Measurements from ENCODE around the gene TRIM63. TPM values are rescaled to one million over a fixed set of nuclear protein-coding genes. Genes with fewer than 3 reads are reported as not detected.

TRIM63 gene
- total and polyA plus RNA-seq, 2 of the 8 experiments (the other 6 are each of a cell fraction or from before 2014, with no cell fraction given): not detected

DNA sequence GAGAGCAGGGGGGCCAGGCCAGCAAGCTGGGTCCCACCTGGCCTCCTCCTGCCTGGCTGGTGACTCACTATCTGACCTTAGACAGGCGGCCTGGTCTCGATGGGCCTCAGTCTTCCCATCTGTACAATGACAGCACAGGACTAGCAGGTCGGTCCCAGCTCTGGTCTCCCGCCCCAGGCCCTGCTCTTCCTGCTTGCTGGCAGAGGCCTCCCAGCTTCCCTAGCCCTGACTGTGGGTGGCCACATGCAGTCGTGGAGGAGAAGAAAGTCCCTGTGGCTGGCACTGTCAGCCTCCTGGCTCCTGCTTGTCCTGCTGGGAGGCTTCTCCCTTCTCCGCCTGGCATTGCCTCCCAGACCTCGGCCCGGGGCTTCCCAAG lies 45.0 kb downstream of the TRIM63 start:
- Histone ChIP-seq H3K4me1 (replicated peaks in 1 of 4; ENCODE audit: control insufficient read depth in 3 of 4, insufficient read depth in 4 of 4, low read length in 3 of 4) (peaks cover 0 to 16% (median 12%) of the 10 kb centered on the region in 4 experiments; a peak in 6 of 7 replicates), H3K9me3 (ENCODE audit: insufficient read depth in 2 of 2, low read depth in 1 of 2, low read length in 1 of 2) (no peaks in the 10 kb centered on the region), H3K4me2 (ENCODE audit: insufficient read depth in 1 of 2, low read depth in 2 of 2, low read length in 2 of 2) (peak overlapping the region; percentile 74 to 89; a peak in 1 of 4 replicates), H3K14ac (ENCODE audit: insufficient read length) (no peak overlapping the region), H2BK20ac (ENCODE audit: low read length) (no peak overlapping the region), H4K20me1 (replicated peaks in 1 of 2; ENCODE audit: control insufficient read depth in 1 of 2, insufficient read depth in 2 of 2, low read length in 2 of 2) (no peaks in the 10 kb centered on the region), H3K23ac (ENCODE audit: insufficient read length) (no peak overlapping the region), H2BK120ac (replicated peaks; ENCODE audit: low read depth, low read length) (no peak overlapping the region), H2BK15ac (ENCODE audit: low read length) (no peak overlapping the region), H3K9ac (replicated peaks in 1 of 4; ENCODE audit: extremely low read depth in 1 of 4, low read depth in 3 of 4, low read length in 3 of 4) (no peak overlapping the region), H3K79me1 (ENCODE audit: low read depth, low read length) (no peaks in the 10 kb centered on the region), H4K8ac (ENCODE audit: extremely low read depth, insufficient read depth, low read length) (no peak overlapping the region), H3K79me2 (ENCODE audit: control insufficient read depth in 1 of 2, insufficient read depth in 2 of 2, low read length in 2 of 2) (no peaks in the 10 kb centered on the region), H3K4me3 (ENCODE audit: extremely low read depth in 1 of 4, insufficient read depth in 2 of 4, low read depth in 3 of 4, low read length in 4 of 4) (peak overlapping the region in 1 of 4 experiments; percentile 55; a peak in 2 of 8 replicates), H2BK5ac (ENCODE audit: low read depth, low read length) (0 out of 2 replicates have a peak overlapping the region, but pooled peaks have one; percentile 81), H2AFZ (ENCODE audit: low read length) (no peak overlapping the region), H3K23me2 (ENCODE audit: low read depth, low read length) (peaks cover 3% of the 10 kb centered on the region; the same call in 1 of the 2 replicates), H4K5ac (ENCODE audit: insufficient read length, low read depth, low read length) (no peak overlapping the region), H2BK12ac (ENCODE audit: low read depth, low read length) (no peak overlapping the region), H3K27ac (ENCODE audit: low read depth, low read length) (no peak overlapping the region), H3K36me3 (ENCODE audit: control insufficient read depth in 2 of 4, insufficient read depth in 4 of 4, low read length in 3 of 4) (no peaks in the 10 kb centered on the region), H3K27me3 (replicated peaks in 1 of 4; ENCODE audit: control insufficient read depth in 3 of 4, extremely low read depth in 1 of 4, insufficient read depth in 3 of 4, low read length in 3 of 4) (no peaks in the 10 kb centered on the region), H3K4ac (replicated peaks; ENCODE audit: insufficient read length, low read depth, low read length) (no peak overlapping the region), H4K91ac (replicated peaks; ENCODE audit: insufficient read length, low read length) (no peak overlapping the region), H2AK5ac (ENCODE audit: low read depth, low read length) (no peak overlapping the region), H3K56ac (replicated peaks; ENCODE audit: insufficient read length, low read depth, low read length) (no peak overlapping the region), H3K18ac (ENCODE audit: extremely low read depth, low read length) (no peak overlapping the region)
- FAIRE-seq: no peak
- CTCF ChIA-PET (ENCODE audit: partially characterized antibody): interaction anchor here (0.6 to 6.4 kb wide), 8 partner anchors 8 to 182 kb away, joined by 3 to 46 read pairs (median 10); partner anchors contain the start of gene PAFAH2
- no peak for DNase-seq (ENCODE audit: low read depth in 1 of 2, low spot score in 2 of 2)
- POLR2A ChIA-PET (ENCODE audit: partially characterized antibody): interaction anchor here (0.7 to 1.9 kb wide), 6 partner anchors 9 to 1634 kb away, joined by 3 to 5 read pairs (median 4); partner anchors contain the start of gene PAFAH2
- TF ChIP-seq POU5F1 (IDR thresholded peaks at IDR 0.05; ENCODE audit: low read depth, low read length): no peak
- TF ChIP-seq KDM1A (IDR thresholded peaks at IDR 0.05; ENCODE audit: borderline replicate concordance, low read length): no peak
- no peak for TF ChIP-seq POLR2A (IDR thresholded peaks at IDR 0.05; ENCODE audit: control extremely low read depth in 1 of 2, low read depth in 2 of 2, low read length in 2 of 2)
- no peak for TF ChIP-seq CREB1 (IDR thresholded peaks at IDR 0.05)
- no peak for TF ChIP-seq POLR2AphosphoS5 (IDR thresholded peaks at IDR 0.05; ENCODE audit: low read depth, low read length)
- no peak for TF ChIP-seq RAD21 (IDR thresholded peaks at IDR 0.05 in 1 of 2, conservative IDR thresholded peaks at IDR 0.05 in 1 of 2; ENCODE audit: low read depth in 2 of 2, low read length in 2 of 2)
- WGBS, 2 experiments (ENCODE audit: extremely low coverage in 1 of 2, insufficient coverage in 1 of 2, insufficient read length in 1 of 2, insufficient replicate concordance in 2 of 2, low coverage in 1 of 2, low lambda C conversion rate in 2 of 2, missing lambda C conversion rate in 1 of 2): 88% methylated on average over 8 of the region's 8 CpGs; no CpG with 5 or more reads in 1 of the 2 experiments

All from H1 (cell line).